ENCODE measurements around the gene CCDC90B.

Gene CCDC90B

GRCh38 chr11:83222499-83222898, 63.7 kb downstream of the CCDC90B start:
- no peak for DNase-seq

DNA sequence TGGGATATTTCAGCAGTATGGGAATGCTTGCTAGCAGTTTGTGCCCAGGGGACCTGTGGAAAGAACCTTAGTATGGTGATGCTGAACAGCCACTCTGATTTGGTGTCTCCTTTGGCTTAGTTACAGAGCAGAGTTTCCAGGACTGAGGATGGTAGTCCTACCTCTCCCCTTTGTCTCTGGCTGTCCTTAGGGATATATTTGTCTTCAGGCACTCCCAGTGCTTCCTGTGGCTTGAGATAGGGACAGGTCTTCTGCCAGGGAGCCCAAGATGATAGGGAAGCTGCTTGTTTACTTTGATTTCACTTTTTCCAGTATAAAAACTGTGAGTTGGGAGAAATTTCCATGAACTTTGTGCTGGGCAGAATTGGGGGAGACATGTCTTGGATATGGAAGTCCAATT, 64.5 kb downstream of the CCDC90B start:
- DNase-seq, result no peak

DNA sequence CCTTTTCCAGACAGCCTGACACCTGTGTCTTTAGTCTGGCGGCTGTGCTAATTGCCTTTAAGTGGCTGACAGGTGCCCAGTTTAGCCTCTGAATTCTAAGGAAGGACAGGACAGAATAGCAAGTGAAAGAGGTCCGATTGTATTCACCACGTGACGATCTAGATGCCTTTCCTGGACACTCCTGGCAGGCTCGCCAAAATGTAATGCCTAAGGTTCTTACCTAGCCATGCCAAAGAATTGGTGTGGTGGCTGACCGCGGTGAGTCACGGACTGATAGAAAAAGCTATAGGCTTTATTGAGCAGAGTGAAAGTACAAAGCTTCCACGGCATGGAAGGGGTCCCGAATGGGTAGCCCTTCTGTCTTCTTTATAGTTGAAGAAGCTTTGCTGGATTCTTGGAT, 65.9 kb downstream of the CCDC90B start:
- no peak for DNase-seq

DNA sequence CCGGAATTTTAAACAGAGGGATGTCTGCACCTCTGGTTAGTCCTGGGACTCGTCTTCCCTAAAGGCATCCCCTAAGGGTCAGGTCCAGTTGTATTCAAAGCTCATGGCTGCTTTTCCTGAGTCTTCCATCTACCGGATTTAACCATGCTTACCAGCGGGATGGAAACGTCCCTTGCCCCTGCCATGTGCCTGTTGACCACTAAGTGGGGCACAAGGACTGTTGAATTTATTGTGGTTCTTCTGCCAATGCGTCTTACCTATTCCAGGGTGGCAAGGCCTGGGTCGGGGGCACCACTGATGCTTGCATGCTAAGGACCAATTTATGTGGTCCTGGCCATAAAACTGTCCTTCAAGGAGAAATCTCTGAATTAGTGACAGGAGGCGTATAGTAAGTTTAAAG, 67.1 kb downstream of the CCDC90B start:
- DNase-seq, result no peak

All from GF-D8 (cell line).